Ascending aorta (tissue), 2 donors: ENCODE measurements around the gene IQCH. TPM values are rescaled to one million over a fixed set of nuclear protein-coding genes. Genes with fewer than 3 reads are reported as not detected.

ENCODE experiments used
- DNase-seq, 2 donors: peaks; one replicate each; pipeline ENCODE4 v3.0.0-alpha.2; 2019; ENCODE audit warnings: low spot score in 2 of 2
- H3K27ac ChIP-seq, 2 donors: fragments of 200-600 bp; sonication (generic); one replicate each; pipeline ENCODE4 v1.5.1; 2016 to 2017; ENCODE audit warnings: mild to moderate bottlenecking in 1 of 2
- H3K27me3 ChIP-seq: fragments of 200-600 bp; sonication (generic); one replicate; pipeline ENCODE4 v1.5.1; 2017
- H3K36me3 ChIP-seq, 2 donors: fragments of 200-600 bp; sonication (generic); one replicate each; pipeline ENCODE4 v1.5.1; 2016
- H3K4me1 ChIP-seq, 2 donors: fragments of 200-600 bp; sonication (generic); one replicate each; pipeline ENCODE4 v1.5.1; 2016 to 2017; ENCODE audit warnings: mild to moderate bottlenecking in 1 of 2
- H3K4me3 ChIP-seq, 2 donors: fragments of 200-600 bp; sonication (generic); one replicate each; pipeline ENCODE4 v1.5.1; 2016 to 2017; ENCODE audit warnings: mild to moderate bottlenecking in 1 of 2
- H3K9me3 ChIP-seq, 2 donors: fragments of 200-600 bp; sonication (generic); one replicate each; pipeline ENCODE4 v1.5.1; 2016
- CTCF ChIP-seq, 3 experiments: fragments of 200-600 bp in 2 of 3; fragments of 450-650 bp in 1 of 3; sonication (generic) in 2 of 3; IDR thresholded peaks; one replicate each; pipeline ENCODE4 v1.5.1; 2016 to 2019; ENCODE audit warnings: antibody characterized with exemption in 3 of 3, mild to moderate bottlenecking in 1 of 3, moderate library complexity in 1 of 3
- intact Hi-C: fragments of 100-400 bp; cut with DNase I; formaldehyde crosslinking; loops from one replicate; pipeline ENCODE4 v1.15.1; 2023
- total RNA-seq: library from RNA; depleted of rRNA; stranded (reverse); fragments of >200 nt; gene quantifications from one replicate; pipeline ENCODE4 v1.1.0, GENCODE V29; 2016

IQCH gene
- total RNA-seq, 1 donor from 2014 or later, result not detected

GRCh38 chr15:67520321-67521028 lies 265.9 kb downstream of the IQCH start:
- TF ChIP-seq CTCF (IDR thresholded peaks at IDR 0.05), result no peak
- H3K4me3 ChIP-seq, result peak overlapping the region; percentile 76 to 78
- H3K27me3 ChIP-seq, result no peaks in the 10 kb centered on the region
- no peaks in the 10 kb centered on the region for H3K36me3 ChIP-seq
- H3K4me1 ChIP-seq, result peaks cover 0 to 11% of the 10 kb centered on the region in 2 donors
- intact Hi-C loops, result loop anchor here (1.0 to 2.0 kb wide), 2 partner anchors 22 to 318 kb away; partner anchors contain the start of gene MAP2K5
- no peak for DNase-seq
- no peaks in the 10 kb centered on the region for H3K9me3 ChIP-seq
- H3K27ac ChIP-seq, result peak overlapping the region; percentile 91 to 93

DNA sequence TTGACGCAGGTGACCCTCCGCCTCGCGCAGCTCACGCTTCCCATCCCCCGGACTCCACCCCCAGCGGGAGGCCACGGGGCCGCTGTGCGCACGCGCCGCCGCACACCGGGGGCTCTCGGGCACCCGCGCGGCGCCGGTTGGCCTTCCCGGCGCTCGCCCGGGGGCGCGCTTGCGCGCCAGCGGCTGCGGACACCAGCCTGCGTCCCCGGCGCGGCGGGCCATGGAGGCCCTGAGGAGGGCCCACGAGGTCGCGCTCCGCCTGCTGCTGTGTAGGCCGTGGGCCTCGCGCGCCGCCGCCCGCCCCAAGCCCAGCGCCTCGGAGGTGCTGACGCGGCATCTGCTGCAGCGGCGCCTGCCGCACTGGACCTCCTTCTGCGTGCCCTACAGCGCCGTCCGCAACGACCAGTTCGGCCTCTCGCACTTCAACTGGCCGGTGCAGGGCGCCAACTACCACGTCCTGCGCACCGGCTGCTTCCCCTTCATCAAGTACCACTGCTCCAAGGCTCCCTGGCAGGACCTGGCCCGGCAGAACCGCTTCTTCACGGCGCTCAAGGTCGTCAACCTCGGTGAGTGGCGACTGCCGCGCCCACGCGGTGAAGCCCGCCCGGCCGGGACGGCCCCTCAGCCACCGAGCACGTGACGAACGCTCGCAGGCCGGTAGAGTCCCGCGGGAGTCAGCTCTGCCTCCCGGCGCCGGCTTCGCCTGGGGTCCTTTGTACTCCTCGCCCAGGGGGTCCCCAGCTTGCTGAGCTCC lies 266.6 kb downstream of the IQCH start, which contains the start of gene C15orf61:
TSS of gene C15orf61 (plus strand) at position 103 of the 754 bp plus-strand sequence. CDS start at position 221, 118 bp downstream.
- Histone ChIP-seq H3K9me3 (no peaks in the 10 kb centered on the region), H3K27ac (peak within 1 kb of the TSS; percentile 91 to 93), H3K36me3 (no peaks in the 10 kb centered on the region), H3K4me1 (peaks cover 0 to 11% of the 10 kb centered on the region in 2 donors), H3K27me3 (no peaks in the 10 kb centered on the region), H3K4me3 (peak within 1 kb of the TSS; percentile 76 to 78)
- peak; percentile 40 to 90 for DNase-seq
- intact Hi-C loops, result loop anchor here (1.0 to 2.0 kb wide), 2 partner anchors 21 to 318 kb away; partner anchors contain the start of gene MAP2K5
- no peak for TF ChIP-seq CTCF (IDR thresholded peaks at IDR 0.05)

GRCh38 chr15:67521783-67522568 lies 267.4 kb downstream of the IQCH start:
- TF ChIP-seq CTCF (IDR thresholded peaks at IDR 0.05), result no peak
- Histone ChIP-seq H3K36me3 (peaks cover 0 to 5% of the 10 kb centered on the region in 2 donors), H3K27ac (peak overlapping the region; percentile 91 to 93), H3K27me3 (no peaks in the 10 kb centered on the region), H3K4me3 (peak overlapping the region; percentile 76 to 78), H3K9me3 (no peaks in the 10 kb centered on the region), H3K4me1 (peaks cover 0 to 11% of the 10 kb centered on the region in 2 donors)
- DNase-seq, result no peak
- intact Hi-C loops, result loop anchor here (1.0 to 2.0 kb wide), 2 partner anchors 20 to 317 kb away; partner anchors contain the start of gene MAP2K5

- intact Hi-C loops, result no loop called here
- TF ChIP-seq CTCF (IDR thresholded peaks at IDR 0.05), result no peak
Observed at GRCh38 chr15:67523330-67523729, 268.7 kb downstream of the IQCH start.

GRCh38 chr15:67524235-67524634 lies 269.6 kb downstream of the IQCH start:
- DNase-seq, result no peak
- Histone ChIP-seq H3K27me3 (no peaks in the 10 kb centered on the region), H3K4me1 (peaks cover 0 to 11% of the 10 kb centered on the region in 2 donors), H3K4me3 (no peak overlapping the region), H3K27ac (no peak overlapping the region), H3K36me3 (peaks cover 0 to 20% of the 10 kb centered on the region in 2 donors), H3K9me3 (no peaks in the 10 kb centered on the region)
- TF ChIP-seq CTCF (IDR thresholded peaks at IDR 0.05), result no peak
- intact Hi-C loops, result no loop called here

More at GRCh38 chr15:67523330-67523729, 268.7 kb downstream of the IQCH start:
- Histone ChIP-seq H3K36me3 (peaks cover 0 to 19% of the 10 kb centered on the region in 2 donors), H3K4me3 (peak overlapping the region in 1 of 2 donors; percentile 78), H3K27me3 (no peaks in the 10 kb centered on the region), H3K9me3 (no peaks in the 10 kb centered on the region), H3K27ac (no peak overlapping the region), H3K4me1 (peaks cover 0 to 11% of the 10 kb centered on the region in 2 donors)
- DNase-seq, result no peak
